K562 (cell line): Measurements from ENCODE around the gene PSMA6. TPM values are rescaled to one million over a fixed set of nuclear protein-coding genes. Genes with fewer than 3 reads are reported as not detected.
A peak's percentile ranks its signal among the peaks of the same experiment; 100 is the strongest.

Source experiments
- ATAC-seq: fragments of 200-7000 bp; cut with Tn5 transposase; 3 replicates; pipeline ENCODE4 v1.9.1; 2020; ENCODE audit warnings: moderate library complexity
- BruUV-seq: library from RNA; stranded (reverse); fragments of 400-500 nt; replicated peaks from 2 replicates; lab custom pipeline; 2021; lab: Mats Ljungman, UMichigan
- CTCF ChIA-PET: fragments of 300-600 bp; formaldehyde crosslinking; extraction: SDS; loops from one replicate; lab custom pipeline; 2021; ENCODE audit warnings: low intra/inter-chr PET ratio; lab: Yijun Ruan, JAX
- POLR2A ChIA-PET: fragments of 300-600, 350-650 bp; sonication (Branson Sonifier 250); formaldehyde crosslinking; extraction: SDS; loops from one replicate; lab custom pipeline; 2021; ENCODE audit warnings: antibody characterized with exemption, inconsistent platforms; lab: Yijun Ruan, JAX
- DNase-seq, 4 experiments: peaks; one replicate each; pipeline versions ENCODE4 v3.0.0 to v3.0.0-alpha.2; 2011 to 2018; ENCODE audit warnings: low spot score in 3 of 4, mixed read lengths in 3 of 4; ENCODE audit errors: extremely low read depth in 1 of 4
- FAIRE-seq: peaks from 2 replicates; lab custom pipeline; 2011; peaks lifted over from hg19 to GRCh38; lab: Jason Lieb, UNC
- H2AFZ ChIP-seq: 2 replicates; pipeline ENCODE4 v1.6.0; 2011; ENCODE audit warnings: low read depth, low read length, control low read depth, inconsistent platforms
- H3K27ac ChIP-seq: fragments of 200-600 bp; 3 replicates; pipeline ENCODE4 v1.8.0; 2011; ENCODE audit warnings: low read depth, mild to moderate bottlenecking, control low read depth, inconsistent platforms, low read length, moderate library complexity, mixed read lengths; ENCODE audit errors: extremely low read depth
- H3K27me3 ChIP-seq, 2 experiments: fragments of 300-600 bp in 1 of 2; 2 replicates in 1 of 2; 3 replicates in 1 of 2; pipeline versions ENCODE4 v1.6.0 to v1.8.0; 2011; ENCODE audit warnings: inconsistent platforms in 2 of 2, low read length in 2 of 2, mild to moderate bottlenecking in 1 of 2, mixed read lengths in 1 of 2, moderate library complexity in 1 of 2; ENCODE audit not compliant: control insufficient read depth in 2 of 2, insufficient read depth in 2 of 2
- H3K36me3 ChIP-seq: fragments of 300-600 bp; 3 replicates; pipeline ENCODE4 v1.8.0; 2011; ENCODE audit warnings: mild to moderate bottlenecking, low read length, inconsistent platforms; ENCODE audit not compliant: control insufficient read depth, insufficient read depth
- H3K4me1 ChIP-seq, 2 experiments: fragments of 200-600 bp in 1 of 2; replicated peaks in 1 of 2; 2 replicates in 1 of 2; 3 replicates in 1 of 2; pipeline versions ENCODE4 v1.5.1 to v1.8.0; 2011; ENCODE audit warnings: inconsistent platforms in 2 of 2, low read length in 2 of 2, mild to moderate bottlenecking in 1 of 2, mixed read lengths in 1 of 2, moderate library complexity in 1 of 2; ENCODE audit not compliant: control insufficient read depth in 2 of 2, insufficient read depth in 2 of 2
- H3K4me2 ChIP-seq: 2 replicates; pipeline ENCODE4 v1.6.1; 2011; ENCODE audit warnings: low read length, control low read depth, inconsistent platforms, mixed read lengths; ENCODE audit not compliant: insufficient read depth
- H3K4me3 ChIP-seq: fragments of 200-600 bp; sonication (generic), shearing (Covaris generic); 2 replicates; pipeline ENCODE4 v1.5.1; 2016; ENCODE audit warnings: control low read depth, inconsistent platforms
- H3K79me2 ChIP-seq: fragments of 200-600 bp; 3 replicates; pipeline ENCODE4 v1.8.0; 2011; ENCODE audit warnings: low read length, inconsistent platforms; ENCODE audit not compliant: control insufficient read depth, insufficient read depth
- H3K9ac ChIP-seq, 2 experiments: 2 replicates each; pipeline versions ENCODE4 v1.6.0 to v1.6.1; 2011; ENCODE audit warnings: low read depth in 2 of 2, low read length in 2 of 2, control low read depth in 1 of 2, inconsistent platforms in 1 of 2, mild to moderate bottlenecking in 1 of 2, mixed read lengths in 1 of 2; ENCODE audit not compliant: insufficient read depth in 1 of 2
- H3K9me1 ChIP-seq: one replicate; pipeline ENCODE4 v1.6.0; 2011; ENCODE audit warnings: inconsistent platforms, mild to moderate bottlenecking, low read length, moderate library complexity; ENCODE audit not compliant: control insufficient read depth, insufficient read depth
- H3K9me3 ChIP-seq: replicated peaks from 2 replicates; pipeline ENCODE4 v1.5.1; 2011; ENCODE audit warnings: low read depth, low read length, inconsistent platforms; ENCODE audit not compliant: control insufficient read depth, insufficient read depth
- H4K20me1 ChIP-seq: replicated peaks from 2 replicates; pipeline ENCODE4 v1.6.1; 2011; ENCODE audit warnings: low read length, inconsistent platforms, mixed read lengths; ENCODE audit not compliant: control insufficient read depth, insufficient read depth
- CEBPG ChIP-seq, 3 experiments: fragments of 200-800 bp in 1 of 3; sonication (Bioruptor generic) in 1 of 3; sonication (generic) in 1 of 3; formaldehyde crosslinking in 1 of 3; IDR thresholded peaks in 2 of 3; conservative IDR thresholded peaks in 1 of 3; 2 replicates each; pipeline versions ENCODE4 v1.6.1 to v1.8.0; 2016 to 2022; ENCODE audit warnings: missing compliant biosample characterization in 2 of 3, missing genetic modification characterization in 2 of 3, mild to moderate bottlenecking in 1 of 3, missing genetic modification reagents in 1 of 3
- EHMT2 ChIP-seq: fragments of 450-650 bp; IDR thresholded peaks from 2 replicates; pipeline ENCODE4 v1.6.1; 2018; ENCODE audit warnings: antibody characterized with exemption
- GABPA ChIP-seq: fragments of 200-800 bp; sonication (Bioruptor generic); conservative IDR thresholded peaks from 2 replicates; pipeline ENCODE4 v1.6.1; 2016; ENCODE audit warnings: low read depth, missing genetic modification characterization, missing compliant biosample characterization
- GATA2 ChIP-seq: sonication (generic); formaldehyde crosslinking; IDR thresholded peaks from 2 replicates; pipeline ENCODE4 v1.4.0; 2020; ENCODE audit warnings: mild to moderate bottlenecking, missing genetic modification reagents
- KHSRP ChIP-seq: fragments of 450-650 bp; IDR thresholded peaks from 2 replicates; pipeline ENCODE4 v1.6.1; 2017
- MECOM ChIP-seq: fragments of 250-450 bp; sonication (Bioruptor Pico); IDR thresholded peaks from 2 replicates; pipeline ENCODE4 v1.8.0; 2022; ENCODE audit warnings: inconsistent platforms
- NELFE ChIP-seq: IDR thresholded peaks from 2 replicates; pipeline ENCODE4 v1.6.1; 2011; ENCODE audit warnings: mild to moderate bottlenecking; ENCODE audit not compliant: insufficient read depth, insufficient read length
- PHB2 ChIP-seq: fragments of 450-650 bp; IDR thresholded peaks from 2 replicates; pipeline ENCODE4 v1.6.1; 2017; ENCODE audit warnings: low read depth
- POLR2B ChIP-seq: fragments of 450-650 bp; IDR thresholded peaks from 2 replicates; pipeline ENCODE4 v1.6.1; 2018; ENCODE audit warnings: low read depth; ENCODE audit not compliant: partially characterized antibody
- RBM22 ChIP-seq: fragments of 200-400 bp; formaldehyde crosslinking; IDR thresholded peaks from 2 replicates; pipeline ENCODE4 v1.6.1; 2018; ENCODE audit warnings: low read length, low read depth; ENCODE audit not compliant: poor library complexity, severe bottlenecking
- SNRNP70 ChIP-seq: fragments of 200-400 bp; formaldehyde crosslinking; optimal IDR thresholded peaks from 2 replicates; pipeline ENCODE3; 2017; ENCODE audit warnings: low read depth, low read length
- ZNF75A ChIP-seq: fragments of 450-650 bp; formaldehyde crosslinking; IDR thresholded peaks from 2 replicates; pipeline ENCODE4 v1.4.0; 2020; ENCODE audit warnings: mild to moderate bottlenecking
- WGBS: fragments of 100-300 bp; shearing (Covaris generic); methylation state at CpG from one replicate; pipeline ENCODE4 v1.1.6; 2016; ENCODE audit warnings: low coverage, mixed read lengths; ENCODE audit not compliant: insufficient coverage; ENCODE audit errors: missing lambda C conversion rate; 5-methylcytosine and 5-hydroxymethylcytosine counted together
- in situ Hi-C: fragments of 300-500 bp; cut with MboI; formaldehyde crosslinking; loops from 4 replicates; pipeline ENCODE4 v1.15.0; 2018; ENCODE audit warnings: inconsistent platforms, mixed read lengths
- intact Hi-C: fragments of 100-400 bp; cut with micrococcal nuclease; formaldehyde crosslinking; loops from 2 replicates; pipeline ENCODE4 v1.14.2; 2022
- polyA plus RNA-seq, 8 experiments: library from polyadenylated mRNA; depleted of rRNA in 4 of 8; stranded (reverse) in 5 of 8; unstranded in 3 of 8; fragments of >200 nt; fragmentation: Nextera tagmentation in 2 of 8; fragmentation: Illumina TruSeq in 1 of 8; extraction: Ambion mirVana in 2 of 8; extraction: Trizol in 1 of 8; gene quantifications; 2 replicates each; pipeline versions ENCODE4 v1.2.1 to v1.2.3, GENCODE V29; 2011 to 2014; ENCODE audit warnings: inconsistent platforms in 1 of 8, missing spikeins in 1 of 8
- total RNA-seq, 7 experiments: library from RNA; depleted of rRNA in 6 of 7; stranded (reverse); fragments of >200 nt in 6 of 7; fragmentation: Illumina TruSeq in 2 of 7; extraction: Trizol in 2 of 7; gene quantifications; 2 replicates each; pipeline versions ENCODE4 v1.2.1 to v1.2.3, GENCODE V29; 2011 to 2021; ENCODE audit warnings: low replicate concordance in 1 of 7
- TF ChIP-seq, protein P1 (sequence below): fragments of 250-450 bp; sonication (Bioruptor Pico); IDR thresholded peaks from 2 replicates; pipeline ENCODE4 v1.4.0; 2020; ENCODE audit warnings: mild to moderate bottlenecking
- TF ChIP-seq, protein P2 (sequence below): fragments of 250-450 bp; sonication (Bioruptor Pico); IDR thresholded peaks from 2 replicates; pipeline ENCODE4 v1.5.0; 2021
- TF ChIP-seq, protein P3 (sequence below): fragments of 450-650 bp; conservative IDR thresholded peaks from 2 replicates; pipeline ENCODE4 v1.6.1; 2016; ENCODE audit warnings: missing genetic modification characterization, low read depth, mild to moderate bottlenecking, missing compliant biosample characterization, moderate library complexity
- TF ChIP-seq, protein P4 (sequence below): sonication (generic); formaldehyde crosslinking; IDR thresholded peaks from 2 replicates; pipeline ENCODE4 v1.9.0; 2022; ENCODE audit warnings: mild to moderate bottlenecking, missing genetic modification reagents

PSMA6 gene
- total and polyA plus RNA-seq, 9 of the 15 experiments (the other 6 are each of a cell fraction or from before 2014, with no cell fraction given) = 210 to 952 (median 288) TPM

DNA sequence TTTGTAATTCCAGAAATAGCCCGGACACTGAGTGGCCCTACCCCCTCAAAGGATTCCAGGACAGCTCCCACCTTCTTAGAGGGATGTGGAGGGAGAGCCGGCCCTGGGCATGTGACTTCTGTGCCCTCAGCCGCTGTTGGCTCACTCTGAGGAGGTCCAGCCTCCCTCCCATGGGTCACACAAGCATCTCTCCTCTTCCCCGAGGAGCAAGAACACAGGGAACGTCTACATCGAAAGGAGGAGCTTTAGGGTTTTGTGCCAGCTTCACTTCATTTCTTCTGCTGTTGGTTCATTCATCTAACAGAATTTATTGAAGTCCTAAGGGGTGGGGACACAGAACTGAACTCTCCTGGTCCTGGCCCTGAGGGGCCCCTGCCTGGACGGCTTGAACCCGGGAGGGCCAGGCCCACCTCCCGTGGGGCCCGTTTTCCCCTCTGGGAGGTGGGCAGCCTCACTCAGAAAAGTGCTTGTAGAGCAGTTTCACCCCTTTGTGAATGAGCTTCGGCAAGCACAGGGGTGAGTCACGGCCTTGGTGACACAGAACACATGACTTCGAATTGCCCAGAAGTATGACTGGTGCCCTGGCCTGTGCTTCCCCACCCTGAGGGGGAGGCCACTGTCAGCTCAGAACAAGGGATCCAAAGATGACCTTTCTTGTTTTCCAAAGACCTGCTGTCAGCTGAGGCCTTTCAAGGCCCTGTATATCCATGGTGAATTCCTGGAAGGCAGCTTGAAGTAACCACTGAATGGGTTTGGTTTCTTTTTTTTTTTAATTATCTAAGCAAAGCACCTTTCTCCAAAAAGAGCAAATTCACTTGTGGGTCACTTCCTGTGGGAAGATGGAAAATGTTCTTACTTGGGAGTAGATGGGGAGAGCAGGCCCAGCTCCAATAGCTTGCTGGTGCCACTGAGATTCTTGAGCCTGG, 73.2 kb downstream of the PSMA6 start:
- in situ Hi-C loops = no loop called here
- peak overlapping the region; percentile 92 for H2AFZ ChIP-seq
- ATAC-seq = peak; percentile 56
- peak overlapping the region; percentile 81 to 88 for H3K9ac ChIP-seq
- H3K4me1 ChIP-seq = peaks cover 43 to 54% of the 10 kb centered on the region in 2 experiments
- H3K79me2 ChIP-seq = no peaks in the 10 kb centered on the region; the same call in 2 of the 3 replicates
- intact Hi-C loops = loop anchor here (5.0 kb wide), 3 partner anchors 33 to 73 kb away; partner anchors contain the start of genes NFKBIA and PSMA6
- no peaks in the 10 kb centered on the region for H3K9me3 ChIP-seq
- peak in 3 of 4 experiments; percentile 36 to 82 (median 71) for DNase-seq
- 41% methylated on average over 7 of the region's 13 CpGs for WGBS
- no peaks in the 10 kb centered on the region for H4K20me1 ChIP-seq
- H3K36me3 ChIP-seq = no peaks in the 10 kb centered on the region
- BruUV-seq = no TSS peak
- FAIRE-seq = peak; percentile 97
- POLR2A ChIA-PET = interaction anchor here (0.6 to 1.6 kb wide), 8 partner anchors 13 to 651 kb away, joined by 3 to 11 read pairs (median 3); partner anchors contain the start of gene CFL2
- peak overlapping the region; percentile 99 for H3K27ac ChIP-seq
- CTCF ChIA-PET = no interaction called here
- peak overlapping the region; percentile 47; the same call in 1 of the 2 replicates for H3K4me2 ChIP-seq
- no peaks in the 10 kb centered on the region; a peak in 1 of 5 replicates for H3K27me3 ChIP-seq
- H3K4me3 ChIP-seq = no peak overlapping the region
- H3K9me1 ChIP-seq = no peaks in the 10 kb centered on the region
- no peak for TF ChIP-seq CEBPG (CRISPR knock-in tag; IDR thresholded peaks at IDR 0.05)
- no peak for TF ChIP-seq CEBPG (tag; conservative IDR thresholded peaks at IDR 0.05 in 1 of 2, IDR thresholded peaks at IDR 0.05 in 1 of 2)
- TF ChIP-seq, protein P1, sequence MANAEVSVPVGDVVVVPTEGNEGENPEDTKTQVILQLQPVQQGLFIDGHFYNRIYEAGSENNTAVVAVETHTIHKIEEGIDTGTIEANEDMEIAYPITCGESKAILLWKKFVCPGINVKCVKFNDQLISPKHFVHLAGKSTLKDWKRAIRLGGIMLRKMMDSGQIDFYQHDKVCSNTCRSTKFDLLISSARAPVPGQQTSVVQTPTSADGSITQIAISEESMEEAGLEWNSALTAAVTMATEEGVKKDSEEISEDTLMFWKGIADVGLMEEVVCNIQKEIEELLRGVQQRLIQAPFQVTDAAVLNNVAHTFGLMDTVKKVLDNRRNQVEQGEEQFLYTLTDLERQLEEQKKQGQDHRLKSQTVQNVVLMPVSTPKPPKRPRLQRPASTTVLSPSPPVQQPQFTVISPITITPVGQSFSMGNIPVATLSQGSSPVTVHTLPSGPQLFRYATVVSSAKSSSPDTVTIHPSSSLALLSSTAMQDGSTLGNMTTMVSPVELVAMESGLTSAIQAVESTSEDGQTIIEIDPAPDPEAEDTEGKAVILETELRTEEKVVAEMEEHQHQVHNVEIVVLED (CRISPR knock-in tag) = no peak
- no peak for TF ChIP-seq NELFE
- TF ChIP-seq KHSRP = no peak
- no peak for TF ChIP-seq SNRNP70
- TF ChIP-seq POLR2B = no peak
- 0 out of 2 replicates have a peak, but pooled peaks have one; percentile 4 for TF ChIP-seq MECOM (CRISPR knock-in tag)
- no peak for TF ChIP-seq ZNF75A (CRISPR knock-in tag)
- no peak for TF ChIP-seq EHMT2
- TF ChIP-seq RBM22 = no peak
- TF ChIP-seq GABPA (tag) = peak; percentile 60
- TF ChIP-seq, protein P2, sequence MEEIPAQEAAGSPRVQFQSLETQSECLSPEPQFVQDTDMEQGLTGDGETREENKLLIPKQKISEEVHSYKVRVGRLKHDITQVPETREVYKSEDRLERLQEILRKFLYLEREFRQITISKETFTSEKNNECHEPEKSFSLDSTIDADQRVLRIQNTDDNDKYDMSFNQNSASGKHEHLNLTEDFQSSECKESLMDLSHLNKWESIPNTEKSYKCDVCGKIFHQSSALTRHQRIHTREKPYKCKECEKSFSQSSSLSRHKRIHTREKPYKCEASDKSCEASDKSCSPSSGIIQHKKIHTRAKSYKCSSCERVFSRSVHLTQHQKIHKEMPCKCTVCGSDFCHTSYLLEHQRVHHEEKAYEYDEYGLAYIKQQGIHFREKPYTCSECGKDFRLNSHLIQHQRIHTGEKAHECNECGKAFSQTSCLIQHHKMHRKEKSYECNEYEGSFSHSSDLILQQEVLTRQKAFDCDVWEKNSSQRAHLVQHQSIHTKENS (CRISPR knock-in tag) = no peak
- TF ChIP-seq PHB2 = no peak
- TF ChIP-seq GATA2 = no peak
- TF ChIP-seq, protein P3, sequence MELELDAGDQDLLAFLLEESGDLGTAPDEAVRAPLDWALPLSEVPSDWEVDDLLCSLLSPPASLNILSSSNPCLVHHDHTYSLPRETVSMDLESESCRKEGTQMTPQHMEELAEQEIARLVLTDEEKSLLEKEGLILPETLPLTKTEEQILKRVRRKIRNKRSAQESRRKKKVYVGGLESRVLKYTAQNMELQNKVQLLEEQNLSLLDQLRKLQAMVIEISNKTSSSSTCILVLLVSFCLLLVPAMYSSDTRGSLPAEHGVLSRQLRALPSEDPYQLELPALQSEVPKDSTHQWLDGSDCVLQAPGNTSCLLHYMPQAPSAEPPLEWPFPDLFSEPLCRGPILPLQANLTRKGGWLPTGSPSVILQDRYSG (tag) = 0 out of 2 replicates have a peak, but pooled peaks have one; percentile 63
- TF ChIP-seq, protein P4, sequence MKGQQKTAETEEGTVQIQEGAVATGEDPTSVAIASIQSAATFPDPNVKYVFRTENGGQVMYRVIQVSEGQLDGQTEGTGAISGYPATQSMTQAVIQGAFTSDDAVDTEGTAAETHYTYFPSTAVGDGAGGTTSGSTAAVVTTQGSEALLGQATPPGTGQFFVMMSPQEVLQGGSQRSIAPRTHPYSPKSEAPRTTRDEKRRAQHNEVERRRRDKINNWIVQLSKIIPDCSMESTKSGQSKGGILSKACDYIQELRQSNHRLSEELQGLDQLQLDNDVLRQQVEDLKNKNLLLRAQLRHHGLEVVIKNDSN (CRISPR knock-in tag) = peak; percentile 63
